GM12872 (cell line): ENCODE results near the gene TERT.

Source experiments
- CTCF ChIP-seq: IDR thresholded peaks from 3 replicates; pipeline ENCODE4 v1.5.1; 2011; ENCODE audit warnings: low read depth, mild to moderate bottlenecking, low read length, moderate library complexity; ENCODE audit not compliant: insufficient read depth

TERT gene

GRCh38 chr5:1294835-1295649 lies at the start of gene TERT:
TERT (minus strand) TSS chr5:1295068; CDS start chr5:1294989, 79 bp downstream.
- no peak for TF ChIP-seq CTCF

GRCh38 chr5:1343931-1344901 lies 49.3 kb upstream of the TERT start:
- no peak for TF ChIP-seq CTCF

GRCh38 chr5:1343315-1343751 lies 48.5 kb upstream of the TERT start:
- no peak for TF ChIP-seq CTCF

- TF ChIP-seq CTCF = no peak
These were observed 47.4 kb upstream of the TERT start for GRCh38 chr5:1342268-1342667.

- no peak for TF ChIP-seq CTCF
These were observed 47.0 kb upstream of the TERT start for GRCh38 chr5:1341863-1342262.

GRCh38 chr5:1338506-1339070 lies 43.7 kb upstream of the TERT start:
- no peak for TF ChIP-seq CTCF

- no peak for TF ChIP-seq CTCF
These were observed 43.3 kb upstream of the TERT start for GRCh38 chr5:1338196-1338490.
